GM21515 (cell line): ENCODE measurements around the gene E2F6.

Experiments
- ATAC-seq: cut with Tn5 transposase; IDR thresholded peaks from one replicate; pipeline ENCODE4 v1.9.1; 2021; ENCODE audit not compliant: unreplicated experiment

E2F6 gene

DNA sequence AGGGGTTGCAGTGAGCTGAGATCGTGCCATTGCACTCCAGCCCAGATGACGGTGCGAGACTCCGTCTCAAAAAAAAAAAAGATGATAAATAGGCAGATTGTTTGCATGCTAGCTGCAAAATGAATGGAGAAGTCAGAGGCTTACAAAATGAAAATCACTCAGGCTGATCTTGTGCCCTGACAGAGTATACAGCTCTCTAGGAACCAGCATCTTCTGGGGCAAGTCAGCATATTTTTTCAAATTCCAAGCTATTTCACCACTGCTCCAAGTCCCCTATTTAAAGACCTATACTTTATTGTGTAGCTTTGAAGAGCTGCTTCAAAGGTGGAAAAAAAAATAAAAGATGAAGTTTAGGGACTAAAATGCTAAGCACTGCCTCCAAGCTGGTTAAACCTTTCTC is 6.1 kb downstream of the E2F6 start:
- ATAC-seq, result no peak

DNA sequence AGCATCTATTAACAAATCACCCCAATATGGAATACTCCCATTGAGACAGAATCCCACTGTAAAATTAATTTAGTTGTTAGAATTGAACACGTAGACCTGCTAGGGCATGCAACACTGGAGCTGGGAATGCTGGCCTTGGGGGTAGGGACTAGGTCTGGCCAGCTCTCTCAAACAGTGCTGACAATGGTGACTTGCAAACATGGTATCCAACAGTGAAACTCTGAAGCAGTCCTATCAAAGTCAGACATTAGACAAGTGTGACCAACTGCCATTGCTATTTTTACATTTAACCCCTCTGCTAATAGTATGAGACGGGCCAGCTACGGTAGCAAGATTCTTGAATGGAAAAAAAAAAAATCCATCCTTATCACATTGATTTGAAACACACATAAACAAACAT is 7.2 kb downstream of the E2F6 start:
- no peak for ATAC-seq

DNA sequence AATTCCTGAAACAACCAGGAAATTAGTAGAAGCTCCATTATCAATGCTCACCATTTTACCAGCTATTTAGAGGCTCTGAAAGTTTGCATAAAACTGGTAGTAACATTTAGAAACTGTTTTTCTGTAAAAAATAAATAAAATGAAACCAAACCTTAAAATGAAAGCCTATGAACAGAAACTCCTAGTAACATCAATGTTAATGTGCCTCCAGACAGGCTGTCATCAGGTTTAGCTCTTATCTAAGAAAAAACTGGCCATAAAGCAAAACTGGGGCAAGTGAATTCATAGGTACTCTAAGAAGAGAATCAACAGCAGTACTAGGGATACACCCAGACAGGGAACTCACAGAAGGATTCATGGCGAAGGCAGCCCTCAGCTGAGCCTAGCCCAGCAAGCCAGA is 8.0 kb downstream of the E2F6 start:
- ATAC-seq, result peak; percentile 49

DNA sequence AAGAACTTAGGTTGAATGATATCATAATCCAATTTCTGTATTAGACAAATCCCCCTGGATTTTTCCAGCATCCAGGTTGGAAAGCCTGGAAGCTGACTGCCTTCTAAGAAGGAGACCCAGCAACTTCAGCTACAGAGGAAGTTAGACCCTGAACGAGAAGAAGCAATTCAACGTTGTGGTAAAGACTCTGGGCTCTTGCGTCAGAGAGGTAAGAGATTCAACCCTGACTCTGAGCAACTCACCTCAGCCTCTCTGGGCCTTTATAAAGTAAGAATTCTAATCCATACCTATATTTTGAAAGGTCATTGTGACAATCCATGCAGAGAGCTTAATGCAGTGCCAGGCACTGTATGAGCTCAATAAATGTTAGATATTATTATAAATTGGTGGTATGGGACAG is 9.7 kb downstream of the E2F6 start:
- no peak for ATAC-seq

DNA sequence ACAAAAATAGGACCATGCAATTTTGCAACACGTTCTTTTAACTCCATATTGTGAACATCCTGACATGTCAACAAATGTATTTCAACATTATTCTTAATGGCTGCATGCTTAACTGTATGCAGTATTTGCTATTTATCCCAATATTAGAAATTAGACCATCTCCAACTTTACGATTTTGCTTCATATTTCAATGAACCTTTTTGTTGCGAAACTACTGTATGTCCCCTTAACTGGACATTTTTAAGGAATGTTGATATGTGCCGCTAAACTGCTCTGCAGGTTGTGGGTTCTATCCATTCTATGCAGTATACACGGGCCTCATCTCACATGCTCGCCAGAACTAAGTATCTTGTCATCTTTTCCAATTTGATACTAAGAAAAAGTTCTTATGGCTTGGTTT is 11.1 kb downstream of the E2F6 start:
- ATAC-seq, result no peak

DNA sequence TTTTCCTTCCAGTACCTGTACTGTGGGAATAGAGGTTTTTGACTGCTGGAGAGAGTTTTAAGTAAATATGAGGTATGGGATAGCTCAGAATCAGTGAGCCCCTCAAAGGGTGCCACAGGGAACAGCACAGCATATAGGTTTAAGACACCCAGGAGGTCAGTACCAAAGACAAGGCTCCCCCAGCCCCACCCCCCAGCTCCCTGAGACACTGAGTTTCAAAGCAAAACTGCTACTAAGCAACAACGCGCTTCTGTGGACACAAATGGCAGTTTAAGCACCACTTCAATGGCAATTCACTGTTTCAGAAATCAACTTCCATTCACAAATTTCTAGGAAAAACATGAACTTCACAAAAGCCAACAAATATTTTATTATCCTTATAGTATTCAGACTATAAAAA is 15.2 kb downstream of the E2F6 start:
- ATAC-seq, result no peak

DNA sequence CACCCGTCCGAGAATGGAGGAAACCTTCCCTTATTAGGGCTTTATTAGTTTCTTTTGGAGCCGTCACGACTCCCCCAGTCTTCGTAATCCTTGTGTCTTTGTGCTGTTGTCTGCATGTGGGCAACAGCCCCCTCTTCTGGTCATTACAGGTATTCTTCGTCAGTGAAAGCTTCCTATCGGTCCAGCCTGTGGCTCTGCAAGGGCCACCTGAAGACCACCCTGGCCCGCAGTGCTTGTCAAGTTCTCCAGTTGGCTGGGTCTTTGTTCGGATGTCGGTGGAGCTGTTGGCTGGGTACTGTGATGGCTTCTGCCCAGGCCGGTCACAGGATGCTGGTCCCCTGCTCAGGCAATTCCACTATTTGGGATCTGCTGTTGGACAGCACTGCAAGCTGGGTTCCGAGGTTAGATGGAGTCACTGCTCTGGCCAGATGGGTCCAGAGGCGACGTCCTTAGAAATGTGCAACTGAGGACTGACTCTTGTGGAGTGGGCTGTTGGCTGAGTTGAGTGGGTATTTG is 19.2 kb downstream of the E2F6 start:
- no peak for ATAC-seq

DNA sequence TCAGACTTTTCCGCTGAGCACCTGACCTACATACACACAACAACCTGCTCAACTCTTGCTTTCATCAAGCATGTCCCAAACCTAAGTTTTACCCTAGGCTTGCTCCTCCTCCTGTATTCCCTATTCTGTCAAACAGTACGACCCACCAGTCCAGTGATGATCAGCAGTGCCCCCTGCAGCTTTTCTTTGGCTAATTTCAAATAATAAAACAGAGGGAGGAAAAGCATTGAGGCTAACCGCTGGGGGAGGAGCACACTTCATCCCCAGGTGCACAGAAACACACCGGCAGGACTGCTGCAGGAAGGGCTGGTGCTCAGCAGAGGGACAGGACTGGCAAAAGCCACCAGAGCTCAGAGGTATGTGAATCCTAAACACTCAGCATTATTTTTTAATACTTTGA is 21.2 kb downstream of the E2F6 start:
- ATAC-seq, result no peak

DNA sequence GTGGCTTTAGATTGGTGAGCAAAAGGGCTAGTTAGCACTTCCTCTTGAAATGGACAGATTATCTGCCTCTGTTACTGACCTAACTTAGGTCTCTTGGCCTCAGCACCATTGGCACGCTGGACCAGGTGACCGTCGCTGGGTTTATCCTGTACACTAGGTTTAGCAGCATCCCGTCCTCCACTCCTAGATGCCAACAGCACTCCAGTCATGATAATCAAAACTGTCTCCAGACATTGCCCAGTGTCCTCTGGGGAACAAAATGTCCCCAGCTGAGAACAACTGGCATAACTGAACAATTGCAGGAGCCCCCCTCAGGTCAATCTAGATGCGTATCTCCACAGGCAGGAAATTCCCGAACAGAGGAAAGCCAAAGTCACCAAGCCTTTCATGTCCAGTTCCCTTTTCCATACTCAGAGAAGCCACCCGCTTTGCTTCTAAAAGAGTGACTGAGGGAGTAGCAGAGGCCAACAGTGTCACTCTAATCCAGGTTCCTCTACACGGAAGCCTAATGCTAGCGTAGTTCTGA is 27.3 kb downstream of the E2F6 start:
- no peak for ATAC-seq

DNA sequence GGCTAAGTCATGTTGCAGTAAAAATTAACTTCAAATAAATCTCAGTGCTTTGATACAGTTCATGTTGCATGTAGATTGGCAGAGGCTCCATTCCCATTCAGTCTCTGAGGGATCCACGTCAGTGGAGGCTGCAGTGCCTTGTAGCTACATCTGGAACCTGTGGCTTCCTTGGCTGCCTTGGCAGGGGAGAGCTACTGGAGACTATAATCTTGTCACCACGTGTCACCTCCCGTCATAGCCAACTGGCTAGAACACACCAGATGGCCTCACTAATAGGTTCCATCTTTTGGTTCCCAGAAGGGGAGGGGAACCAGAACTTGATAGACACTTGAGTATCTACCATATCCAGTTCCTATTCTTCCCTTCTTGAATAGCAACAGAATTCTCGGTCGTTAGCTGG is 28.4 kb downstream of the E2F6 start:
- ATAC-seq, result no peak

DNA sequence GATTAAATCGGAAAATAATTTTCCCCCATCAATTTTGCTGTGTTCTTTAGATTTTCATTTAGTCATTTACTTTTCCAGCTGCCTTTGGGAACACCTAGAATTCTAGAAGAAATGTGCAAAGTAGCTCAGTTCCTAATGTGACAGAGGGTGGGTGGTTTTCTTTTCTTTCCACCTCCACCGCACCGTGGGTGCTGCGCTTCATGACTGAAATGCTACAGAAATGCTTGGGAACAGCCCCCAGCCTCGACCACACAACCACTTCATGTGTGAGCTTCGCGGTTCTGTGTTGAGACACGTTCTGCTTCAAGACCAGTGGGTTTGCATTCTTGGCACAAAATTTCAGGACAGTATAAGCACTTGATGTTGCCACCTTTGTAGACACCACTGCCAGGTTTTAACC is 30.9 kb downstream of the E2F6 start:
- no peak for ATAC-seq

DNA sequence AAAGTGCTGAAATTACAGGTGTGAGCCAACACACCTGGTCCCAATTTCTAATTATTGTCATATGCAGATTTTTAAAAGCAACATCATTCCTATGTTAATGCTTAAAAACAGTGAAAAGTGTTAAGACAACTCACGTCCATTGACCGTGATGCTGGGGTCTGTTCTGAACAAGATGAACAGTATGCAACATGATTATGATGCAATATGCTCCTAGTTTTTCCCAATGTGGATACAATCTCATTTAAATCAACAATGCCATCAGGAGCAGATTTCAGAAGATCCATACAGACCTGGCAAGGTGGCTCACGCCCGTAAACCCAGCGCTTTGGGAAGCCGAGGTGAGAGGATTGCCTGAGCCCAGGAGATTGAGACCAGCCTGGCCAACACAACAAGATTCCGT is 31.5 kb downstream of the E2F6 start:
- ATAC-seq, result no peak

DNA sequence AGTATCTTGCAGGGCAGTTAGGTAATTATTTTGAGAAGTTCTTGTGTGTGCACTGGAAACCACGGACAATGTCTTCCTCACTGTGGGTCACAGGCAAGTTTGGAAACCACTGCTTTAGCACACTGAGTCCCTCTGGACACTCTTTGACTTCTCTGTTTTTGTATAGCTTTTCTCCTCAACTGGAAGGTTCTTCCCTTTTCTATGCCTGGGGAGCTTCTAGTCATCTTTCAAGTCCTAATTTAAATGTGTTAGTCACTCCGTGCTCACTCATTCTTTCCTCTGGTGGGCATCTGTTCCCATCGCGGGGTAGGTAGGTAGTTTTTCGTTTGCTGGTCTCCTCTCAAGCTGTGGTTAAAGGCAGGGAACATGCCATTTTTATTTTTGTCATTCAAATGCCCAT is 32.1 kb downstream of the E2F6 start:
- ATAC-seq, result no peak

DNA sequence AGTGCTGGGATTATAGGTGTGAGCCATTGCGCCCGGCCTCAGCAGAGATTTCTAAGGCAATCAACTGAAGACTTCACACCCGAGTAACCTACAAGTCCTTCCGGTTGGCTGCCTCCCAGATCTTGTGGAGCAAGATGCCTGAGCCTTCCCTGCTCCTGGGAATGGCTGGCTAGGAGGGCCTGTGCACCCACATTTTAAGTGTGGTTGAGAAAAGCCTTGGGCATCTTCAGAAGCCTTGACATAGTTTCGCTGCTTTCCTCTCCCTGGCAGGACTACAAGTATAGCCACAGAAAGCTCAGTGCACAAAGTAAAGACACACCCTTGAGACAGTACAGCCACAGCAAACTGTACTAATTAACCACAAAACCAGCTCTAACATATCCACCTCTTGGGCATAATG is 35.2 kb downstream of the E2F6 start:
- no peak for ATAC-seq

DNA sequence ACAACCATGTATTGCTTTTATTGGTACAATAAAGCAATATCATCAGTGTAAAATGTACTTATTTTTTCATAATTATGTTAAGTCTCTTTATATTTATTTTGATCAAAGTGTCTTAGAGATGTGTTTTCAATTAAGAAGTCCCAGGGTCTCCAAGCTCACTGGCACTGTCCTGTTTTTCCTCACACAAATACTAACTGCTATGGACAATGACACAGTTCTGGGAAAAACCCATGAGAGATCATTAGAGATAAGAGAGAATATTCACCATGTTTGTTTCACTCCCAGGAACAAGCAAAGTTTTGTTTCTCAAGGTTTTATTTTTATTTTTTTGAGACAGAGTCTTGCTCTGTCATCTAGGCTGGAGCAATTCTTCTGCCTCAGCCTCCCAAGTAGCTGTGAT is 38.7 kb downstream of the E2F6 start:
- no peak for ATAC-seq

DNA sequence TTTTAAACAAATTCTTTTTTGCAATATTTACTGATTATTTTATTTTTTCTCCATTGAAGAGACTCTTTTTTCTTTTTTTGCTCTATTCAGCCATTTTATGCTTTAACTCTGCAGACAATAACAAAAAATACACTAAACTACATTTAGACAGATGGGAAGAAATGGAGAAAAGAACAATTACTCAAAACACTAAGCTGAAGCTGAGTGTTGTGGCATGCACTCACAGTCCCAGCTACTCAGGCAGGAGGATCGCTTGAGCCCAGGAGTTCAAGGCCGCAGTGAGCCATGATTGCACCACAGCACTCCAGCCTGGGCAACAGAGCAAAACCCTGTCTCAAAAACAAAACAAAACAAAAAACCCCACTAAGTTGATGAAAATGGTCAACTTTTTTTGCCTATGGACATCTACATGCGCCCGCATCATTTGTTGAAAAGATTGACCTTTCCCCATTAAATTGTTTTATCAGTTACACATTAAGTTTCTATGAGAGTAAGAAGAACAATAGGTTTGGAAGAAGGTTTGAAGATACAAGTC is 43.0 kb downstream of the E2F6 start:
- ATAC-seq, result no peak

DNA sequence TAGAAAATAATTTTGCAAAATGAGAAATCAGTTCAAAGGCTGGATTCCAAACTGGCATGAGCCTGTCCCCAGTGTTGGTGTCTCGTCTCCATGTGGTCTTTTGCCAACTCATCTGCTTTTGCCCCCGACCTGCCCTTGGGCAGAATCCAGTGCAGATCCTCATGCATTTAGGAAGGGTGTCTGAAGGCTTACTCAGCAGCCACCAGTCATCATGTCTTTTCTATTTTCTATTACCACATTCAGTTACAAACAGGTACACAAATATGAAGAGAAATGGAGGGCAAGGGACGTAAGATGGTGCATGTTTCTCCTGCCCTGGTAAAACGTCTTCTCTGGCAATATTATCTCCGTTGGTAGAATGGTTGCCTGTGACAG is 43.5 kb downstream of the E2F6 start:
- no peak for ATAC-seq

DNA sequence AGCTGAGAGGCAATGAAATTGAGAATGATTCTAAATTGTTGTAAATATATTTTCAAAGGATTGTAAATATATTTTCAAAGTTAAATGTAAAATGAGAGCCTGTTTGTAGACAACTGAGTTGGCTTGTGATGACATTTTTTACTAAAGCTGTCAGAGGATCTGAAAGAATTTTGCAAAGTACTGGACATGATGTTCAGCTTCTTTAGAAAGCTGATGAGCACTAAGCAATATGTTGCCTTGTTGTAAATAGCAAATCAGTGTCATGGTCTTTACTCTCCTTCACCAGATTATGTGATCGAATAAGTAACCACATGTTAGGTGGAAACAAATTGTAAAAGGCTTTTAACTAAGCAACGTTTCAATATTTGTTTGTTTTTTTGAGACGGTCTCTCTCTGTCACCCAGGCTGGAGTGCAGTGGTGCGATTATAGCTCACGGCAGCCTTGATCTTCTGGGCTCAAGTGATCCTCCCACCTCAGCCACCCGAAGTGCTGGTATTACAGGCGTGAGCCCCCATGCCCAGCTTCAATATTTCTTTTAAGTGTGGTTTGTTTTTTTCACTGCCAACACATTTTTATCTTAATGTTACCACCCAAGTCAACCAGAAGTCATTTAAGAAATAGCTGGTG is 44.0 kb downstream of the E2F6 start:
- ATAC-seq, result no peak

DNA sequence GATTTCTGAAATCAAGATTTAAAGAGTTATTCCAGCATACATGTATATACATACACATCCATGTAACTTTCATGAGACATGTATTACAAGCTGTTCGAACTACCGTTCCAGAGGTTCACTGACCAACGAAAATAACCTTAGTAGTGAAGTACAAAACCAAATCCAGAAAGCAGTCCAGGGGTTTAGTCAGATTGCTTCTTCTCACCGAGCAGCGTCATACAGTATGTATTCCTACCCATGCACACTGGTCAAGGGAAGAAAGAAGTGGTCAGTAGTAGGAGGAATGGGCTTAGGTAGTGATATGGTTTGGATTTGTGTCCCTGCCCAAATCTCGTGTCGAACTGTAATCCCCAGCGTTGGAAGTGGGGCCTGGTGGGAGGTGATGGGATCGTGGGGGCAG is 45.3 kb downstream of the E2F6 start:
- no peak for ATAC-seq

DNA sequence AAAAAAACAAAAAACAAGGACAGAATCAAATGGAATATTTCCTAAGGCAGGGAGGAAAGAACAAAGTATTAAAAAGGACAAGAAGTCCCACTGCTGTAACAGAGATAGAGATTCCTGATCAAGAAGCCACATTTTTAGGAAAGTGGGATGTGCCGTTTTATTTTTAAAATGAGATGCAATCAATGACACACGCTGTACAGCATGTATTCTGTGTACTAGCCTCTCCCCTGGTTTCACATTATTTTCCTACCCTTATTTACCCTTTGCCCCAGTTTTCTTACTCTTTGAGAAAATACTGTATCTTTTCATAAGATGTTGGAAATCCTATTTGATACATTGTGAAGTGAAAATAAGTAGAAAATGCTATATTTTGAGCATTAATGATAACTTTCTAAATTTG is 45.8 kb downstream of the E2F6 start:
- no peak for ATAC-seq

DNA sequence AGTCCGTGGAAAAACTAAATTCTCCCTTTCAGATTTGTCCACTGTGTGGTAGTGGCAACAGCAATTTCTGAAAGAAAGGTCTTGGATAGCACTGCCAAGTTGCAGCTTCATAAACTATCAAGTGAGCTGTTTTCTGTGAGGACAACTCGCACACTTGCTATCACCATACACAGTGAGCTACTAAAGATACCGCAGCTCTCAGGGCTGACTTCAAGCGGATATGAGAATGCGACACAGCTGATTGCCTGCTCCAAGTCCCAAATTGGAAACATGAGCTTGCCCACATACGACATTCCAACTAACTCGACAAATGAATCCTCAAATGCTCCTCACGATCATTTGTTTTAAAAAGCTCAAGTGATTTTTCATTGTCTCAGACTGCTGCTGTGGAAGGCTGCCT is 46.2 kb downstream of the E2F6 start:
- ATAC-seq, result no peak

DNA sequence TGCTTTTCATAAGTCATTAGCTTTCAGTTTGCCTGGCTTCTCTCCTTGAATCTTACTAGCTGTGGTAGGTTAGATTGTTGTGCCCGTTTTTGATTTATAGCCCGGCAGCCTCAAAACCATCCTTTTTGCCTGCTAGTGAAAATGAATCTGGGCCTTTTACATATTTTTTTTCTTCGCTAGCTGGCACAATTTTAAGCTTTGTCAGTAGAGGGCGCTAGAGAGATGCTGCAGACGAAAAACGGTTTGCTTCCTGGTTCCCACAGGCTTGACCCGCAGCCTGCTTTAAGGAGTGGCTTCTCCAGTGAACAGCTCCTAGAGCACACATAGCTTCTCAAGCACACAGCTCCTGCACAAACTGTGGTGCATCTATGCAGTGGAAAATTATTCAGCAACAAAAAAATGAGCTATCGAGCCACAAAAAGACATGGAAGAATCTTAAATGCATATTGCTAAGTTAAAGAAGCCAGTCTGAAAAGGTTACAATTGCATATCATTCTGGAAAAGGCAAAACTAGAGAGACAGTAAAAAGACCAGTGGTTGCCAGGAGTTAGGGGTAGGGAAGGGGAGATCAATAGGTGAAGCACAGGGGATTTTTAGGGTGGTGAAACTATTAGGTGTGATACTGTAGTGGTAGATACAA is 47.9 kb downstream of the E2F6 start:
- no peak for ATAC-seq

DNA sequence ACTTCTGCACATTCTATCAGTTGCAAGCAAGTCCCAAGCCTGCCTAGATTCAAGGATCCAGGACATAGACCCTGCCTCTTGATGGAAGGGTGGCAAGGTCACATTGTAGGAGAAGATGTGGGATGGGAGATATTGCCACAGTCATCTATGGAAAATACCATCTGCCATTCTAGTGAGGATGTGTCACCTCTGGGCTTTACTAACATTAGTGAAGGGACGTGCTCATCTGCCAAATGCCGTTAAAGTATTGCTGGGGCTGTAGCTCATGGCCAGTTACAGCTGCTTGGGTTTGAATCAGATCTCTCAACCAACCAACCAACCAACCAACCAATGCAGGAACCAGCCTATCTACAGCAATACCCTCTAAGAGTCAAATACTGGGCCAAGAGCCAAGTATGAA is 49.0 kb downstream of the E2F6 start:
- no peak for ATAC-seq
